Ureter (tissue), 1 donor: ENCODE measurements around the gene NELFA. TPM values are rescaled to one million over a fixed set of nuclear protein-coding genes. Genes with fewer than 3 reads are reported as not detected.

Experiments used
- DNase-seq: peaks from one replicate; pipeline ENCODE4 v3.0.0-alpha.2; 2020; ENCODE audit warnings: low spot score
- total RNA-seq: library from RNA; stranded (reverse); gene quantifications from one replicate; pipeline ENCODE4 v1.2.4, GENCODE V29; 2023
- donor health status: DM: yes; HTN: yes; CAD: no.

Gene NELFA
- total RNA-seq, 1 donor from 2014 or later = 50.7 TPM

GRCh38 chr4:1937550-1937949, 71.2 kb downstream of the NELFA start:
- DNase-seq = no peak

GRCh38 chr4:1933700-1934099, 75.1 kb downstream of the NELFA start:
- DNase-seq = no peak

GRCh38 chr4:1932736-1933135, 76.0 kb downstream of the NELFA start:
- no peak for DNase-seq

Other genes starting within 250 kb of the NELFA start
- 121 TPM for gene FGFR3, start 215.7 kb downstream of the NELFA start, total RNA-seq
- gene LETM1, start 152.8 kb downstream of the NELFA start, total RNA-seq = 56.1 TPM
- gene NSD2, start 137.6 kb downstream of the NELFA start, total RNA-seq = 41.5 TPM
- 0.16 TPM for gene NAT8L, start 50.4 kb upstream of the NELFA start, total RNA-seq
- gene HAUS3, start 233.1 kb upstream of the NELFA start, total RNA-seq = 13.2 TPM
- 3.1 TPM for gene POLN, start 233.1 kb upstream of the NELFA start, total RNA-seq